PC-3 (cell line): ENCODE results near the gene ARHGAP19. TPM values are rescaled to one million over a fixed set of nuclear protein-coding genes. Genes with fewer than 3 reads are reported as not detected.

Source experiments
- ATAC-seq: fragments of 200-7000 bp; cut with Tn5 transposase; 2 replicates; pipeline ENCODE4 v1.9.1; 2020; ENCODE audit warnings: mild to moderate bottlenecking, moderate library complexity
- BruUV-seq: library from RNA; stranded (reverse); fragments of 400-500 nt; replicated peaks from 2 replicates; lab custom pipeline; 2021; lab: Mats Ljungman, UMichigan
- CTCF ChIA-PET: fragments of 300-600 bp; sonication (Branson Sonifier 250); formaldehyde crosslinking; loops from one replicate; lab custom pipeline; 2022; ENCODE audit warnings: antibody characterized with exemption; lab: Charles Lee
- POLR2A ChIA-PET: fragments of 300-600 bp; sonication (Branson Sonifier 250); formaldehyde crosslinking; loops from one replicate; lab custom pipeline; 2022; ENCODE audit warnings: antibody characterized with exemption; ENCODE audit not compliant: unreplicated experiment; lab: Charles Lee
- DNase-seq: peaks from one replicate; pipeline ENCODE4 v3.0.0-alpha.2; 2015
- H2AFZ ChIP-seq: fragments of 300-600 bp; sonication (generic); 2 replicates; pipeline ENCODE4 v1.6.0; 2016; ENCODE audit warnings: antibody characterized with exemption, low read length
- H3F3A ChIP-seq: fragments of 300-600 bp; sonication (generic); one replicate; pipeline ENCODE4 v1.6.0; 2017; ENCODE audit warnings: antibody characterized with exemption, low read length, control low read depth, mild to moderate bottlenecking; ENCODE audit not compliant: unreplicated experiment
- H3K27ac ChIP-seq: fragments of 300-600 bp; sonication (generic); 2 replicates; pipeline ENCODE4 v1.5.1; 2016; ENCODE audit warnings: mild to moderate bottlenecking, low read length
- H3K27me3 ChIP-seq: fragments of 300-600 bp; sonication (generic); 2 replicates; pipeline ENCODE4 v1.6.1; 2016; ENCODE audit warnings: low read length, mixed read lengths
- H3K36me3 ChIP-seq: fragments of 300-600 bp; sonication (generic); 2 replicates; pipeline ENCODE4 v1.6.1; 2016; ENCODE audit warnings: low read depth, mixed run types, low read length, mixed read lengths
- H3K4me1 ChIP-seq: fragments of 300-600 bp; sonication (generic); 2 replicates; pipeline ENCODE4 v1.5.1; 2016; ENCODE audit warnings: low read length; ENCODE audit not compliant: insufficient read depth
- H3K4me2 ChIP-seq: fragments of 300-600 bp; sonication (generic); 2 replicates; pipeline ENCODE4 v1.6.0; 2016; ENCODE audit warnings: low read length
- H3K4me3 ChIP-seq: fragments of 300-600 bp; sonication (generic); 2 replicates; pipeline ENCODE4 v1.5.1; 2016; ENCODE audit warnings: mild to moderate bottlenecking, low read length, mixed read lengths
- H3K79me2 ChIP-seq: fragments of 300-600 bp; sonication (generic); 2 replicates; pipeline ENCODE4 v1.6.1; 2017; ENCODE audit warnings: low read length, mixed read lengths
- H3K9ac ChIP-seq: fragments of 300-600 bp; sonication (generic); 2 replicates; pipeline ENCODE4 v1.6.0; 2016; ENCODE audit warnings: mild to moderate bottlenecking, low read length
- H3K9me2 ChIP-seq: fragments of 300-600 bp; sonication (generic); replicated peaks from 2 replicates; pipeline ENCODE4 v1.6.1; 2016; ENCODE audit warnings: mixed run types, low read length, mixed read lengths
- H3K9me3 ChIP-seq: fragments of 300-600 bp; sonication (generic); 2 replicates; pipeline ENCODE4 v1.6.1; 2016; ENCODE audit warnings: low read length, mixed read lengths
- H4K20me1 ChIP-seq: fragments of 300-600 bp; sonication (generic); 2 replicates; pipeline ENCODE4 v1.6.1; 2016; ENCODE audit warnings: low read length, mixed read lengths
- EZH2 ChIP-seq: fragments of 300-600 bp; sonication (generic); IDR thresholded peaks from one replicate; pipeline ENCODE4 v1.6.1; 2017; ENCODE audit warnings: antibody characterized with exemption, mild to moderate bottlenecking, low read length; ENCODE audit not compliant: unreplicated experiment
- EZH2phosphoT487 ChIP-seq: fragments of 300-600 bp; sonication (generic); IDR thresholded peaks from 2 replicates; pipeline ENCODE4 v1.6.1; 2018; ENCODE audit warnings: mild to moderate bottlenecking, antibody characterized with exemption, low read length, borderline replicate concordance
- intact Hi-C: fragments of 100-400 bp; cut with micrococcal nuclease; formaldehyde crosslinking; loops from 2 replicates; pipeline ENCODE4 v1.9.0; 2023
- total RNA-seq: library from RNA; depleted of rRNA; stranded (reverse); fragments of >200 nt; gene quantifications from 2 replicates; pipeline ENCODE4 v1.2.3, GENCODE V29; 2014
- TF ChIP-seq, protein P1 (sequence below): fragments of 300-600 bp; sonication (generic); conservative IDR thresholded peaks from 2 replicates; pipeline ENCODE4 v1.5.1; 2017; ENCODE audit warnings: antibody characterized with exemption, low read depth, mild to moderate bottlenecking, low read length

The ARHGAP19 gene
- total RNA-seq, 1 experiment from 2014 or later = 9.8 TPM

DNA sequence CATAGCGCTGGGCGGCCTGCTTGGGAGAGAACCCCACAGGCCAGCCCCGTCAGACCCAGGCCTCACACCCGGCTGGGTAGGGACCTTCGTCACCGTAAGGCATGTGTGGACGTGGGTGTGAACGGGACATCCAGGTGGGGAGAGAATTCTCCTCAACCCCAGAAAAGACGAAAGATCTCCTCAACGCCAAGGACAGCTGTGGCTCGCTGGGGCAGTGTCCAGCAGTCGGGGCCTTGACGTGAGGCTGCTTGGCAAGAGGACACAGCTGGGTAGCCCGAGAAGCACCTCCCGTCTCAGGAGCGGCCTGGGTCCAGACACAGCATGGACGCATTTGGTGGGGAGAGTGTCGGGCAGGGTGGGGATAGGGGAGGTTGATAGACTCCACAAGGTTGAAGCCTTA lies 105.5 kb downstream of the ARHGAP19 start:
- ChIA-PET POLR2A (no interaction called here), CTCF (no interaction called here)
- no peaks in the 10 kb centered on the region for H3K9me3 ChIP-seq
- ATAC-seq (no peak), DNase-seq (no peak)
- intact Hi-C loops = no loop called here
- H3K36me3 ChIP-seq = no peaks in the 10 kb centered on the region
- no peaks in the 10 kb centered on the region for H3K4me1 ChIP-seq
- H3K9ac ChIP-seq = no peak overlapping the region
- no peaks in the 10 kb centered on the region for H3K9me2 ChIP-seq
- H2AFZ ChIP-seq = no peak overlapping the region
- H3K27me3 ChIP-seq = peaks cover 26% of the 10 kb centered on the region
- no peaks in the 10 kb centered on the region for H3K79me2 ChIP-seq
- no peak overlapping the region for H3K27ac ChIP-seq
- no peak overlapping the region for H3K4me2 ChIP-seq
- no peaks in the 10 kb centered on the region for H3F3A ChIP-seq
- no peak for TF ChIP-seq EZH2
- TF ChIP-seq, protein P1, sequence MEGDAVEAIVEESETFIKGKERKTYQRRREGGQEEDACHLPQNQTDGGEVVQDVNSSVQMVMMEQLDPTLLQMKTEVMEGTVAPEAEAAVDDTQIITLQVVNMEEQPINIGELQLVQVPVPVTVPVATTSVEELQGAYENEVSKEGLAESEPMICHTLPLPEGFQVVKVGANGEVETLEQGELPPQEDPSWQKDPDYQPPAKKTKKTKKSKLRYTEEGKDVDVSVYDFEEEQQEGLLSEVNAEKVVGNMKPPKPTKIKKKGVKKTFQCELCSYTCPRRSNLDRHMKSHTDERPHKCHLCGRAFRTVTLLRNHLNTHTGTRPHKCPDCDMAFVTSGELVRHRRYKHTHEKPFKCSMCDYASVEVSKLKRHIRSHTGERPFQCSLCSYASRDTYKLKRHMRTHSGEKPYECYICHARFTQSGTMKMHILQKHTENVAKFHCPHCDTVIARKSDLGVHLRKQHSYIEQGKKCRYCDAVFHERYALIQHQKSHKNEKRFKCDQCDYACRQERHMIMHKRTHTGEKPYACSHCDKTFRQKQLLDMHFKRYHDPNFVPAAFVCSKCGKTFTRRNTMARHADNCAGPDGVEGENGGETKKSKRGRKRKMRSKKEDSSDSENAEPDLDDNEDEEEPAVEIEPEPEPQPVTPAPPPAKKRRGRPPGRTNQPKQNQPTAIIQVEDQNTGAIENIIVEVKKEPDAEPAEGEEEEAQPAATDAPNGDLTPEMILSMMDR = no peak
- no peak for TF ChIP-seq EZH2phosphoT487
- H3K4me3 ChIP-seq = no peak overlapping the region
- H4K20me1 ChIP-seq = no peaks in the 10 kb centered on the region
- BruUV-seq = no TSS peak

- no TSS peak for BruUV-seq
- no peaks in the 10 kb centered on the region for H3K9me3 ChIP-seq
- intact Hi-C loops = no loop called here
- ChIA-PET CTCF (no interaction called here), POLR2A (no interaction called here)
- H3K4me1 ChIP-seq = no peaks in the 10 kb centered on the region
- H3K4me3 ChIP-seq = no peak within 1 kb of the TSS
- no peaks in the 10 kb centered on the region for H3K9me2 ChIP-seq
- H3K36me3 ChIP-seq = no peaks in the 10 kb centered on the region
- no peak within 1 kb of the TSS for H3K9ac ChIP-seq
- ATAC-seq (peak; percentile 11; the same call in 1 of the 2 replicates), DNase-seq (no peak)
- H3K27me3 ChIP-seq = peaks cover 26% of the 10 kb centered on the region
- no peak within 1 kb of the TSS for H2AFZ ChIP-seq
- no peaks in the 10 kb centered on the region for H3F3A ChIP-seq
- H4K20me1 ChIP-seq = no peaks in the 10 kb centered on the region
- H3K4me2 ChIP-seq = no peak within 1 kb of the TSS
- TF ChIP-seq, protein P1 = no peak
- TF ChIP-seq EZH2 (no peak), EZH2phosphoT487 (no peak)
- no peak within 1 kb of the TSS for H3K27ac ChIP-seq
- H3K79me2 ChIP-seq = no peaks in the 10 kb centered on the region
Measured at GRCh38 chr10:97185326-97186058, 106.9 kb downstream of the ARHGAP19 start, which contains the start of gene SLIT1. Gene SLIT1, minus strand, starts transcription at chr10:97185959. Its CDS starts 285 bp downstream, at chr10:97185674.

GRCh38 chr10:97184971-97185325 lies 107.5 kb downstream of the ARHGAP19 start:
- H4K20me1 ChIP-seq = no peaks in the 10 kb centered on the region
- H3K4me3 ChIP-seq = no peak overlapping the region

More at GRCh38 chr10:97184971-97185325, 107.5 kb downstream of the ARHGAP19 start:
- H3K27ac ChIP-seq = no peak overlapping the region
- H3K4me2 ChIP-seq = no peak overlapping the region
- H3K9ac ChIP-seq = no peak overlapping the region
- H3K9me3 ChIP-seq = no peaks in the 10 kb centered on the region
- H2AFZ ChIP-seq = no peak overlapping the region
- no peaks in the 10 kb centered on the region for H3K9me2 ChIP-seq
- no peaks in the 10 kb centered on the region for H3K4me1 ChIP-seq
- H3K36me3 ChIP-seq = no peaks in the 10 kb centered on the region
- no peak for DNase-seq
- ChIA-PET POLR2A (no interaction called here), CTCF (no interaction called here)
- BruUV-seq = no TSS peak
- H3F3A ChIP-seq = no peaks in the 10 kb centered on the region
- ATAC-seq = no peak
- H3K27me3 ChIP-seq = peaks cover 26% of the 10 kb centered on the region
- intact Hi-C loops = no loop called here
- TF ChIP-seq, protein P1 = no peak
- TF ChIP-seq EZH2phosphoT487 = no peak
- TF ChIP-seq EZH2 = no peak
- no peaks in the 10 kb centered on the region for H3K79me2 ChIP-seq
